Panc1 (cell line): Measurements from ENCODE around the gene CDKN3.

Source experiments
- CTCF ChIP-seq: fragments of 450-650 bp; IDR thresholded peaks from 2 replicates; pipeline ENCODE4 v1.5.1; 2017; ENCODE audit warnings: mild to moderate bottlenecking
- POLR2AphosphoS5 ChIP-seq: IDR thresholded peaks from 2 replicates; pipeline ENCODE4 v1.6.1; 2012; ENCODE audit warnings: mild to moderate bottlenecking, low read depth, low read length, moderate library complexity
- REST ChIP-seq, 2 experiments: IDR thresholded peaks; 2 replicates each; pipeline ENCODE4 v1.6.1; 2011 to 2012; ENCODE audit warnings: low read depth in 2 of 2, control low read depth in 1 of 2, low read length in 1 of 2, mild to moderate bottlenecking in 1 of 2, moderate library complexity in 1 of 2; ENCODE audit not compliant: insufficient read depth in 1 of 2

GRCh38 chr14:54443981-54444380 is 47.2 kb downstream of the CDKN3 start:
- TF ChIP-seq CTCF = no peak
- TF ChIP-seq POLR2AphosphoS5 = no peak
- no peak for TF ChIP-seq REST (IDR thresholded peaks at IDR 0.05; ENCODE audit: insufficient read depth in 1 of 2, low read depth in 2 of 2, low read length in 1 of 2)
